K562 (cell line): Measurements from ENCODE around the gene COL28A1. TPM values are rescaled to one million over a fixed set of nuclear protein-coding genes. Genes with fewer than 3 reads are reported as not detected.

Source experiments
- ATAC-seq: fragments of 200-7000 bp; cut with Tn5 transposase; 3 replicates; pipeline ENCODE4 v1.9.1; 2020; ENCODE audit warnings: moderate library complexity
- BruUV-seq: library from RNA; stranded (reverse); fragments of 400-500 nt; replicated peaks from 2 replicates; lab custom pipeline; 2021; lab: Mats Ljungman, UMichigan
- CTCF ChIA-PET: fragments of 300-600 bp; formaldehyde crosslinking; extraction: SDS; loops from one replicate; lab custom pipeline; 2021; ENCODE audit warnings: low intra/inter-chr PET ratio; lab: Yijun Ruan, JAX
- POLR2A ChIA-PET: fragments of 300-600, 350-650 bp; sonication (Branson Sonifier 250); formaldehyde crosslinking; extraction: SDS; loops from one replicate; lab custom pipeline; 2021; ENCODE audit warnings: antibody characterized with exemption, inconsistent platforms; lab: Yijun Ruan, JAX
- DNase-seq, 4 experiments: peaks; one replicate each; pipeline versions ENCODE4 v3.0.0 to v3.0.0-alpha.2; 2011 to 2018; ENCODE audit warnings: low spot score in 3 of 4, mixed read lengths in 3 of 4; ENCODE audit errors: extremely low read depth in 1 of 4
- FAIRE-seq: peaks from 2 replicates; lab custom pipeline; 2011; peaks lifted over from hg19 to GRCh38; lab: Jason Lieb, UNC
- H2AFZ ChIP-seq: 2 replicates; pipeline ENCODE4 v1.6.0; 2011; ENCODE audit warnings: low read depth, low read length, control low read depth, inconsistent platforms
- H3K27ac ChIP-seq: fragments of 200-600 bp; 3 replicates; pipeline ENCODE4 v1.8.0; 2011; ENCODE audit warnings: low read depth, mild to moderate bottlenecking, control low read depth, inconsistent platforms, low read length, moderate library complexity, mixed read lengths; ENCODE audit errors: extremely low read depth
- H3K27me3 ChIP-seq, 2 experiments: fragments of 300-600 bp in 1 of 2; 2 replicates in 1 of 2; 3 replicates in 1 of 2; pipeline versions ENCODE4 v1.6.0 to v1.8.0; 2011; ENCODE audit warnings: inconsistent platforms in 2 of 2, low read length in 2 of 2, mild to moderate bottlenecking in 1 of 2, mixed read lengths in 1 of 2, moderate library complexity in 1 of 2; ENCODE audit not compliant: control insufficient read depth in 2 of 2, insufficient read depth in 2 of 2
- H3K36me3 ChIP-seq: fragments of 300-600 bp; 3 replicates; pipeline ENCODE4 v1.8.0; 2011; ENCODE audit warnings: mild to moderate bottlenecking, low read length, inconsistent platforms; ENCODE audit not compliant: control insufficient read depth, insufficient read depth
- H3K4me1 ChIP-seq, 2 experiments: fragments of 200-600 bp in 1 of 2; replicated peaks in 1 of 2; 2 replicates in 1 of 2; 3 replicates in 1 of 2; pipeline versions ENCODE4 v1.5.1 to v1.8.0; 2011; ENCODE audit warnings: inconsistent platforms in 2 of 2, low read length in 2 of 2, mild to moderate bottlenecking in 1 of 2, mixed read lengths in 1 of 2, moderate library complexity in 1 of 2; ENCODE audit not compliant: control insufficient read depth in 2 of 2, insufficient read depth in 2 of 2
- H3K4me2 ChIP-seq: 2 replicates; pipeline ENCODE4 v1.6.1; 2011; ENCODE audit warnings: low read length, control low read depth, inconsistent platforms, mixed read lengths; ENCODE audit not compliant: insufficient read depth
- H3K4me3 ChIP-seq: fragments of 200-600 bp; sonication (generic), shearing (Covaris generic); 2 replicates; pipeline ENCODE4 v1.5.1; 2016; ENCODE audit warnings: control low read depth, inconsistent platforms
- H3K79me2 ChIP-seq: fragments of 200-600 bp; 3 replicates; pipeline ENCODE4 v1.8.0; 2011; ENCODE audit warnings: low read length, inconsistent platforms; ENCODE audit not compliant: control insufficient read depth, insufficient read depth
- H3K9ac ChIP-seq, 2 experiments: 2 replicates each; pipeline versions ENCODE4 v1.6.0 to v1.6.1; 2011; ENCODE audit warnings: low read depth in 2 of 2, low read length in 2 of 2, control low read depth in 1 of 2, inconsistent platforms in 1 of 2, mild to moderate bottlenecking in 1 of 2, mixed read lengths in 1 of 2; ENCODE audit not compliant: insufficient read depth in 1 of 2
- H3K9me1 ChIP-seq: one replicate; pipeline ENCODE4 v1.6.0; 2011; ENCODE audit warnings: inconsistent platforms, mild to moderate bottlenecking, low read length, moderate library complexity; ENCODE audit not compliant: control insufficient read depth, insufficient read depth
- H3K9me3 ChIP-seq: replicated peaks from 2 replicates; pipeline ENCODE4 v1.5.1; 2011; ENCODE audit warnings: low read depth, low read length, inconsistent platforms; ENCODE audit not compliant: control insufficient read depth, insufficient read depth
- H4K20me1 ChIP-seq: replicated peaks from 2 replicates; pipeline ENCODE4 v1.6.1; 2011; ENCODE audit warnings: low read length, inconsistent platforms, mixed read lengths; ENCODE audit not compliant: control insufficient read depth, insufficient read depth
- CBFB ChIP-seq: sonication (generic); formaldehyde crosslinking; IDR thresholded peaks from 2 replicates; pipeline ENCODE4 v1.4.0; 2020; ENCODE audit warnings: mild to moderate bottlenecking, missing genetic modification reagents
- CBX3 ChIP-seq, 2 experiments: IDR thresholded peaks; 1 replicate in 1 of 2; 2 replicates in 1 of 2; pipeline ENCODE4 v1.6.1; 2012; ENCODE audit warnings: inconsistent platforms in 2 of 2, low read length in 2 of 2, borderline replicate concordance in 1 of 2, control low read depth in 1 of 2
- DLX4 ChIP-seq: fragments of 250-450 bp; sonication (Bioruptor Pico); IDR thresholded peaks from 2 replicates; pipeline ENCODE4 v1.6.1; 2021; ENCODE audit warnings: mild to moderate bottlenecking
- ERF ChIP-seq: fragments of 450-650 bp; formaldehyde crosslinking; IDR thresholded peaks from 2 replicates; pipeline ENCODE4 v1.4.0; 2020; ENCODE audit warnings: mild to moderate bottlenecking, mixed read lengths
- FOSL1 ChIP-seq: fragments of 200-800 bp; sonication (Bioruptor generic); conservative IDR thresholded peaks from 2 replicates; pipeline ENCODE4 v1.6.1; 2016; ENCODE audit warnings: missing genetic modification characterization, missing compliant biosample characterization
- GATA2 ChIP-seq: sonication (generic); formaldehyde crosslinking; IDR thresholded peaks from 2 replicates; pipeline ENCODE4 v1.4.0; 2020; ENCODE audit warnings: mild to moderate bottlenecking, missing genetic modification reagents
- HDAC8 ChIP-seq: fragments of 450-650 bp; IDR thresholded peaks from 2 replicates; pipeline ENCODE4 v1.6.1; 2016; ENCODE audit warnings: mild to moderate bottlenecking, missing genetic modification characterization, moderate library complexity, missing compliant biosample characterization
- HMBOX1 ChIP-seq: sonication (generic); IDR thresholded peaks from 2 replicates; pipeline ENCODE4 v1.6.1; 2016
- MCM2 ChIP-seq: fragments of 450-650 bp; IDR thresholded peaks from 2 replicates; pipeline ENCODE4 v1.6.1; 2017; ENCODE audit warnings: low read depth, mild to moderate bottlenecking
- MEF2A ChIP-seq: IDR thresholded peaks from 2 replicates; pipeline ENCODE4 v1.6.1; 2011; ENCODE audit warnings: low read depth, mild to moderate bottlenecking, low read length, moderate library complexity; ENCODE audit not compliant: control insufficient read depth
- MTF1 ChIP-seq: fragments of 250-450 bp; sonication (Bioruptor Pico); IDR thresholded peaks from 2 replicates; pipeline ENCODE4 v1.9.0; 2021; ENCODE audit warnings: moderate library complexity, mild to moderate bottlenecking, inconsistent platforms, borderline replicate concordance
- NFXL1 ChIP-seq: fragments of 450-650 bp; formaldehyde crosslinking; IDR thresholded peaks from 2 replicates; pipeline ENCODE4 v1.4.0; 2021; ENCODE audit warnings: mild to moderate bottlenecking
- POLR3G ChIP-seq: IDR thresholded peaks from 2 replicates; pipeline ENCODE4 v1.6.1; 2011; ENCODE audit not compliant: insufficient read length, insufficient replicate concordance; ENCODE audit errors: extremely low read depth
- PRMT5 ChIP-seq: sonication (generic); formaldehyde crosslinking; IDR thresholded peaks from 2 replicates; pipeline ENCODE4 v1.5.0; 2020; ENCODE audit warnings: missing genetic modification reagents
- RBBP5 ChIP-seq: fragments of 200-600 bp; sonication (generic); IDR thresholded peaks from 2 replicates; pipeline ENCODE4 v1.6.1; 2012; ENCODE audit warnings: borderline replicate concordance, mild to moderate bottlenecking, low read length, control low read depth, inconsistent platforms; ENCODE audit not compliant: insufficient read depth, poor library complexity, severe bottlenecking
- SIN3A ChIP-seq, 2 experiments: fragments of 150-350 bp in 1 of 2; IDR thresholded peaks; 2 replicates each; pipeline ENCODE4 v1.6.1; 2011 to 2016; ENCODE audit warnings: borderline replicate concordance in 2 of 2, low read depth in 2 of 2, low read length in 2 of 2, mild to moderate bottlenecking in 2 of 2, moderate library complexity in 2 of 2; ENCODE audit not compliant: control insufficient read depth in 1 of 2
- ZFP91 ChIP-seq: sonication (generic); formaldehyde crosslinking; IDR thresholded peaks from 2 replicates; pipeline ENCODE4 v1.8.0; 2022; ENCODE audit warnings: mild to moderate bottlenecking, missing genetic modification reagents
- ZNF586 ChIP-seq: fragments of 450-650 bp; formaldehyde crosslinking; conservative IDR thresholded peaks from 2 replicates; pipeline ENCODE4 v1.4.0; 2020; ENCODE audit warnings: mild to moderate bottlenecking, moderate library complexity
- ZNF699 ChIP-seq: fragments of 250-450 bp; sonication (Bioruptor Pico); IDR thresholded peaks from 2 replicates; pipeline ENCODE4 v1.8.0; 2021; ENCODE audit warnings: mild to moderate bottlenecking, moderate library complexity; ENCODE audit not compliant: insufficient replicate concordance
- WGBS: fragments of 100-300 bp; shearing (Covaris generic); methylation state at CpG from one replicate; pipeline ENCODE4 v1.1.6; 2016; ENCODE audit warnings: low coverage, mixed read lengths; ENCODE audit not compliant: insufficient coverage; ENCODE audit errors: missing lambda C conversion rate; 5-methylcytosine and 5-hydroxymethylcytosine counted together
- in situ Hi-C: fragments of 300-500 bp; cut with MboI; formaldehyde crosslinking; loops from 4 replicates; pipeline ENCODE4 v1.15.0; 2018; ENCODE audit warnings: inconsistent platforms, mixed read lengths
- intact Hi-C: fragments of 100-400 bp; cut with micrococcal nuclease; formaldehyde crosslinking; loops from 2 replicates; pipeline ENCODE4 v1.14.2; 2022
- polyA plus RNA-seq, 8 experiments: library from polyadenylated mRNA; depleted of rRNA in 4 of 8; stranded (reverse) in 5 of 8; unstranded in 3 of 8; fragments of >200 nt; fragmentation: Nextera tagmentation in 2 of 8; fragmentation: Illumina TruSeq in 1 of 8; extraction: Ambion mirVana in 2 of 8; extraction: Trizol in 1 of 8; gene quantifications; 2 replicates each; pipeline versions ENCODE4 v1.2.1 to v1.2.3, GENCODE V29; 2011 to 2014; ENCODE audit warnings: inconsistent platforms in 1 of 8, missing spikeins in 1 of 8
- total RNA-seq, 7 experiments: library from RNA; depleted of rRNA in 6 of 7; stranded (reverse); fragments of >200 nt in 6 of 7; fragmentation: Illumina TruSeq in 2 of 7; extraction: Trizol in 2 of 7; gene quantifications; 2 replicates each; pipeline versions ENCODE4 v1.2.1 to v1.2.3, GENCODE V29; 2011 to 2021; ENCODE audit warnings: low replicate concordance in 1 of 7

The COL28A1 gene
- total and polyA plus RNA-seq, 9 of the 15 experiments (the other 6 are each of a cell fraction or from before 2014, with no cell fraction given): 0.03 to 0.13 (median 0.05) TPM; not detected in 3

GRCh38 chr7:7576344-7576743, 40.7 kb upstream of the COL28A1 start:
- intact Hi-C loops (no loop called here), in situ Hi-C loops (no loop called here)
- DNase-seq (no peak), ATAC-seq (no peak; the same call in 1 of the 3 replicates), FAIRE-seq (no peak)
- BruUV-seq: no TSS peak
- H3K27me3 ChIP-seq: no peaks in the 10 kb centered on the region
- H3K4me1 ChIP-seq: peaks cover 0 to 4% of the 10 kb centered on the region in 2 experiments; a peak in 1 of 5 replicates
- CTCF ChIA-PET: no interaction called here
- 81% methylated on average over 1 of the region's 1 CpG for WGBS
- H3K9me3 ChIP-seq: no peaks in the 10 kb centered on the region; the same call in 1 of the 2 replicates
- no peak overlapping the region for H3K4me2 ChIP-seq
- no peak overlapping the region for H3K9ac ChIP-seq
- no peak overlapping the region for H3K4me3 ChIP-seq
- no peak overlapping the region for H2AFZ ChIP-seq
- TF ChIP-seq NFXL1 (CRISPR knock-in tag): no peak
- TF ChIP-seq HDAC8 (tag): no peak
- no peak for TF ChIP-seq MCM2
- no peak for TF ChIP-seq SIN3A (IDR thresholded peaks at IDR 0.05; ENCODE audit: borderline replicate concordance in 2 of 2, control insufficient read depth in 1 of 2, low read depth in 2 of 2, low read length in 2 of 2)
- no peak for TF ChIP-seq ZNF699 (CRISPR knock-in tag)
- no peak for TF ChIP-seq FOSL1 (tag)
- TF ChIP-seq HMBOX1: no peak
- TF ChIP-seq CBFB (CRISPR knock-in tag): no peak
- TF ChIP-seq CBX3 (IDR thresholded peaks at IDR 0.05; ENCODE audit: borderline replicate concordance in 1 of 2, low read length in 2 of 2): no peak
- no peak for TF ChIP-seq MEF2A
- TF ChIP-seq MTF1 (CRISPR knock-in tag): no peak
- no peak for TF ChIP-seq ERF (CRISPR knock-in tag)
- no peak for TF ChIP-seq POLR3G
- no peak for TF ChIP-seq DLX4
- TF ChIP-seq PRMT5 (CRISPR knock-in tag): no peak
- TF ChIP-seq ZNF586 (CRISPR knock-in tag): no peak
- TF ChIP-seq RBBP5: no peak
- no peak for TF ChIP-seq ZFP91 (CRISPR knock-in tag)
- no peak for TF ChIP-seq GATA2
- no peak overlapping the region for H3K27ac ChIP-seq
- no peaks in the 10 kb centered on the region for H4K20me1 ChIP-seq
- no peaks in the 10 kb centered on the region for H3K9me1 ChIP-seq
- peaks cover 29% of the 10 kb centered on the region; the same call in 2 of the 3 replicates for H3K79me2 ChIP-seq
- peaks cover 48% of the 10 kb centered on the region for H3K36me3 ChIP-seq
- POLR2A ChIA-PET: interaction anchor here (1.2 kb wide), 1 partner anchor 8 kb away, joined by 4 read pairs; no protein-coding TSS in a partner anchor
